Measurements from ENCODE around the gene AFDN.
A peak's percentile ranks its signal among the peaks of the same experiment; 100 is the strongest.

The AFDN gene

DNA sequence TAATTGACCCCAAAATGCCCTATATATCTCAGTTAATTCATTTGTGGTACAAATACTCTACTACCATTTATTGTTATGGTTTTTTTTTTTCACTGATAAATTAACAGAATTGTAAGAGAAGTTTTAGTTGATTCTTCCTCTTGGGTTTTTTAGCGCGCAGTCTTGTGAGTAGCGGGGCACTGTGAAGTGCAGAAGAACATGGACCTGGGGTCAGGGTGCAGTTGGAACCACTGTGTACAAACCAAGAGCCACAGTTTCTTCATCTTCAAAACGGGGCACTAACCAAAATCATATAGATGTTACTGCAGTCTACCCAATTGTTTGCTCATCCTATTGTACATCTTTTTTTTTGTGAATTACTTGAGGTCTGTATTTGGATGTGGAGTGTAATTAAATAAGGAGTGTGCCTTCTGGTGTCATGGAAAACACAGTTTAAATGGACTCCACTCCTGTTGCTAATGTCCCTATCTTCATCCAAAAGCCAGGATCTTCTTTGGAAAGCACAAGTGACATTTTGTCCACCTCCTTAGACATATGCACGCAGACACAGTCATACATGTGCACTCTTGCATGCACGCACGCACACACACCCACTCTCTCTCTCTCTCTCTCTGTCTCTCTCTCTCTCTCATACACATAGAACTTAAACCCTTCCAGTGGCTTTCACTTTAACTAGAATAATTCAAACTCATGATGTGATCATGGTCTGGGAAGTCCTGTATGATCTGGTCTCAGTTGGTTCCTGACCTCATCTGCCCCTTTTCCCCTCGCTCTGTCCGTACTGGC is 51.5 kb downstream of the AFDN start:
- DNase-seq: no peak

DNA sequence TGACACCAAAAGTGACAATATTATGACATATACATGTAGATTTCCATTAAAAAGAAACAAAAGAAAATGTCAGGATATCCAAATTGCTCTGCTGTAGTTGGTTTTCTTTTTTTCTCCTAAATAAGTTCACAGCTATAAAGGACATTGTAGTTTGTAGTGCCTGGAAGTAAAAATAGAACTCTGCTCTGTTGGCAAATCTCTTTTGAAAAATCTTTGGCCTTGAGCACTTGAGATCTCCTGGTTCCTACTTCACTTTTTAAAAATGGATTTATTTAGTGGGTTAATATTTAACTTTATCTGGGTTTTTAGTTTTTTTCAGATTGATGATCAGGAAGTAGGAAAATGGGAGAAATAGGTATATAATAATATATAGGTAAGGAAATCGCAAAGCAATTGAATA is 52.9 kb downstream of the AFDN start:
- no peak for DNase-seq

DNA sequence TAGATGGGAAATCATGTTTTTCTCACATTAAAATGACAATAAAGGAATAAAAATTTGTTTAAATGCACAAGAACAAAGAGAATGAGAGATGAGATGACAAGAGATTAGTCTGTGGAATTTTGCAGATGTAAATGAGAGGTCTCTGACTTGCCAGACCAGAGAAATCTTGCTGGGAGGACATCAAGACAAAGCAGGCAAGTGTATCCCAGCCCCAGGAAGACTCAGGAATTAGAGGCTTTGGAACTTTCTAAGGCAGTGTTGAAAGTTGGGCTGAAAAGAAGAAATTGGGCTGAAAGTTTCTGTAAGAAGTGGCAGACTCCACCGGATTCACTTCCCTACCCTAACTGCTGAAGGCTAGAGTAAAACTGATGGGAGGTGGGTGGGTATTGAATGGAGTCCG is 54.6 kb downstream of the AFDN start:
- DNase-seq: no peak

DNA sequence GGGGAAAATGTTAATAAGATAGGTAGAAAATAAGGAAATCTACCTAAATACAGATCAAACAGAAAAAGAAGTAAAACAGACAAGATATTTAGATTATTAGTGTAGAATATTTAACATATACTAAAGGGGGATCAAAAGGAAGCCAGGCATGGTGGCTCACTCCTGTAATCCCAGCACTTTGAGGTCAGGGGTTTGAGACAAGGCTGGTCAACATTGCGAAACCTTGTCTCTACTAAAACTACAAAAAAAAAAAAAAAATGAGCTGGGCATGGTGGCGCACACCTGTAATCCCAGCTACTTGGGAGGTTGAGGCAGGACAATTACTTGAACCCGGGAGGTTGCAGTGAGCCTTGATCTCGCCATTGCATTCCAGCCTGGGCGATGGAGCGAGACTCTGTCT is 55.5 kb downstream of the AFDN start:
- no peak for DNase-seq

DNA sequence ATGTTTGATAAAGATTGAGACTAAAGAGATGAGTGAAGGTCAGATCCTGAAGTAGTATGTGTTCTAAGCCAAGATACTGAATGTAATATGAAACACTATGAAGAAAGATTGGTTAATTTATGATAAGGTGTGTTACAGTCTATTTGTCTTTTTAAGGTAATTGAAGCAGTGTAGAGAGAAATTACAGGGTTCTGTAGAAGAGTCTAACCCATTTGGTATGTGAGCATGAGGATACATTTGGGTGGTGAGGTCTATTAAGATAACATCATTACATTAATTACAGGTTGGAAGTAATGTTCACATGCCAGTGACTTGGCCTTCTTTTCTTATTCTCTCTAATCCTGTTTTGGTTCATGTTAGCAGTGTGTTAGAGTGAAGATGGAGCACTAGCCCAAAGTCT is 61.4 kb downstream of the AFDN start:
- DNase-seq: no peak

DNA sequence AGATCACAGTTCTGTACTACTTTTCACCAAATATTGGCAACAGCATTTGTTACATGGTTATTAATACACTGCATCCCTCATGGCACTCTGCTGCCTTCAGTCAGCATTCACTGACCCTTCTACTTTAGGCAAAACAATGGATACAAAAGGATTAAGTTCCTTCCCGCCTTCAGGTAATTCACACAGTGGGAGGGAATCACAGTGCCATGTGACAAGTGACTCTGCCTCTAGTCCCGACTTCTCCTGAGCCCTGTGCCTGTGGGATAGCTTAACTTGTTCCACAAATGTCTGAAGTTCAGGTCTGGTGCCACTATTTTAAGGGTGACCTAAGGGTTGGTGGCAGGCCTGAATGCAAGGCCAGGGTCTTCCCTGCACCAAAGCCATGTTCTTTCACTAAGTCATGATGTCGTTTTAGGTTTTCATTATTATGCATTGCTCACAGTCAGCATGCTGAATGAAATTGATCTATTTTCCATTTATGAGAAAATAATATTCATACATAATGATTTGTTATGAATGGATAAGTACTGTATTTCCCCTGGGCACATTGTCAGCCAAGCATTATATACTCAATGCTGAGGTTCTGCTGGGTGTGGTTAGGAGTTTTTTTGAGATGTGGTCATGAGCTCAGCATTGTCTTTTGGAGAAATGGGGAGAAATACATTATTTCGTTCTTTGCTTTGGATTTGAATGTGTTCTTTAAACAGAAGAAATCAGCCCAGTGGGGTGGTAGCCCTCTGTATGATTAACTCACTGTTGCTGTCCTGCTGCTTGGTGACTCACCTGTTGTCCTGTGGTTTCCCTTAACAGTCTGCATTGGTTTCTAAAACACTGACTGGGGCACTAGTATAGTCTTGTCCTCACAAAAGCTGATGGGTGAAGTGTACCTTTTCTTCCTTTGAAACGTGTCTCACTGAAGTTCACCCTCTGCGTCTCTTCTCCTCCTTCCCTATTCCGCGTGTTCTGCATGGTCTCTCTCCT is 66.4 kb downstream of the AFDN start:
- DNase-seq: no peak

DNA sequence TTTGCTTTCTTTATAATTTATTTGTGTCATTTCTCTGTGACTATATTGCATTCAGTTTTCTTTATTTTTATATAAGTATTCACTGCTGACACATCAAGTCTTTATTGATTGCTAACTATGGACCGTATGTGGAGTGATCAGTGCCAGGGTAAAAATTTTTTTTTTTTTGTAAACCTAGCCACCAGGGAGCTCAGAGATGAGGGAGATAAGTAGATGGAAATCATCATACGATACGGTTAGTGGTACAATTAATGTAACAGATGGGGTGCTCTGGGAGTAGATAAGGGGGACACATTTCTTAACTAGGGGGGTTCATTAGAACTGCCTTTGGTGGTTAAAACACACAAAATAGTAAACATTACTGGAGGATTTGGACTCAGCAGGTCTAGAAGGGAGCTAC is 68.3 kb downstream of the AFDN start:
- DNase-seq: no peak

DNA sequence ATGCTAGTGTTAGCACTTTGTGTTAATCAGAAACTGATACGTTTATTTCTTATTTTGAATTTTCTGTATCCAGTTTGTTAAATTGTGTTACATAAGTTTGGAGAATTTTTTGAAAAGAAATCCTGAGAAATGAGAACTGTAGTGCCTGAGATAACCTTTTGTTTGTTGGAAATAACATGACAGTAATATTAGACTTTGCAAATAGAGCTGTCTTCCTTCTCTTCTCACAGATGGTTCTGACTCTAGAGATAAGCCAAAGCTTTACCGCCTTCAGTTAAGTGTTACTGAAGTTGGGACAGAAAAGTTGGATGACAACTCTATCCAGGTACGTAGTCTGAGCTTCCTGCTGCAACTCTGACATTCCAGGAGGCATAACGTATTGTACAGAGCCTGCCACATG is 69.9 kb downstream of the AFDN start:
- no peak for DNase-seq

DNA sequence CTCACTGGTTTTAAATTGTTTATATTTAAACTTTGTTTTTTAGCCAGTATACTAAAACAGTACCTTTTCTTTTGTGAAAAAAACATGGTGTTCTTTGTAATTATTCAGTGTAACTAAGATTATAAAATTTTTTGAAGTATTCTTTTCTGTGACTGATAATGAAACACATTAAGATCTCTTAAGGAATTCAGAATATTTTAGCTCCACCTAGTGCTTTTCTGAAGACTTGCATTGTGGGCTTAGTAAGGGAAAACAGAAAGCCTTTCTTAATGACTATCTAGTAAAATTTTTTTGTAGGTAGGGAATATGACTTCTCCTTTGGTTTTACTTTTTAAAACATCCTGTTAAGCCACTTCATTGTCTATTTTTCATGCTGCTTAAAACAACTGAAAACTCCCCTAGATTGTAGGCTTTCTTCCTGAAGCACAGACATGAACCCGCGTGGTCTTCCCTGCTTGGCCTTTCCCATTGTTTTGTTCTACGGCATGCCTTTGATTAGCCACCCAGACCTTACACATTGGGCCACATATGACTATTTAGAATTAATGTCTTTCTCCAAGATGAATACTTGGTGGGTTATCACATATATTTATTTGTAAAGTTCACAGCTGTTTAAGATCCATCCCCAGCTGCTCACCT is 72.1 kb downstream of the AFDN start:
- DNase-seq: peak; percentile 5

DNA sequence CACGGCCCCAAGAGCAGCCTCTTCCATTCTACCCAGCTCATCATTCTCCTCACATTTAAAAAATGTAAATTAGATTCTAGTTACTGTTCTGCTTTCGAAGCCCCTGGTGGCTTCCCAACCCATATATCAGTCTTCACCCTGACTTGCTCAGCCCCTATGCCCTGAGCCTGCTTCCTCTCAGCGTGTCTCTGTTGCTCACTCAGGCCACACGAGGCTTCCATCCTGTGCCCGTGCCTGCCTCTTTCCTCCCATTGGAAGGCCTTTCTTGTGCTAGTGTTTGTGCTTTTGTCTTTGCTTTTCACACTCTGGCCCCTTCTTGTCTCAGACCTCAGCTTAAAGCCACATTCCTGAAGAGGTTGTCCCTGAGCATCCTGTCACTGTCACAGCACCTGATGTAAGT is 78.1 kb downstream of the AFDN start:
- no peak for DNase-seq

DNA sequence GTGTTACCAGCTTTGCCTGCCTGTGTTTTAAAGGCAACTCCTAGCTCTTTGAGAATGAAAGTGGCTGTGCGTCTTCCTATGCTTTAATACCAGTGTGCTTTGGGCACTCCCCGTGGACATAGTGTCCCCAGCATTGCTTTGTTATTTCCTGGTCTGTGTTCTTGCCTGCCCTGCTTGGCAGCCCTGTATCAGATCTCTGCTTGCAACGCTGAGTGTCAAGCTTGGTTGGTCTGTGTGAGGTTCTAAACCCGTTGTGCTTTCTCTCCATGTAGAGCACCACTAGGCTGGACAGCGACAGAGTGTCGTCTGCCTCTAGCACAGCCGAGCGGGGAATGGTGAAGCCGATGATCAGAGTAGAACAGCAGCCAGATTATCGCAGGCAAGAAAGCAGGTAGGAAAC is 80.2 kb downstream of the AFDN start:
- DNase-seq: no peak

DNA sequence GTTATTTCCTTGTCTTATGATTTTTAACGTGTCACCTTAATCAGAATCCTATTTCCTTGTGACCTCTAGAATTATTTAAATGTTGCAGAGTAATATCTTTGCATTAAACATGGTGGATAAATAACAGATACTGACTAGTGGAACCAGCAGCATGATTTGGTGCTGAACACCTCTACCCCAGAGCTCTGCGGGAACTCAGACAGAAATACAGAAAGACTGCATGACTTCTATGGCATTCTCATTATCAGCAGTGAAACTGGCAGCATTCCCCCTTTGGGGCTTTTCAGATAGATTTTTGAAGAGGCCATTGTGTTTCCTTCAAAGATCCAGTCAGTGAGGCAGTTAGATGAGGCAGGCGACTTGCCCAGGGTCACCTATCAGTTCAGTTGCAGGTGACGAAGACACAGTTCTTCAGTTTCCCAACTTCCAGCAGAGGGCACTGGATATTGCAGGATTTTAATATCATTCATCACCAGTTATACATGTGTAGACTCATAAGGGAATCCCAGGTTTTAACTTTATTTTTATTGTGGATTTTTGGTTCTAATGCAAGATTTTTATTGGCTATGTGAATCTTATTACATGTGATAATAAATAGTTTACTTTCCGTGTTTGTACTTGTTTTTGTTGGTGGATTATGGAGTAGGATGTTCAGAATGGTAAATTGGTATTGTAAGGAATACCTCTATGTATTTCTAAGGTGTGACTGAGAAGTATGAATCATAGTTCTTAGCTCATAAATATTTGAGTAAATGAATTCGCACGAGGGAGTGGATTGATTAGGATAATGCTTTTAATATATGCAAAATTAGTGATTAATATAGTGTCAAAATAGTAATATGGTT is 81.3 kb downstream of the AFDN start:
- no peak for DNase-seq

DNA sequence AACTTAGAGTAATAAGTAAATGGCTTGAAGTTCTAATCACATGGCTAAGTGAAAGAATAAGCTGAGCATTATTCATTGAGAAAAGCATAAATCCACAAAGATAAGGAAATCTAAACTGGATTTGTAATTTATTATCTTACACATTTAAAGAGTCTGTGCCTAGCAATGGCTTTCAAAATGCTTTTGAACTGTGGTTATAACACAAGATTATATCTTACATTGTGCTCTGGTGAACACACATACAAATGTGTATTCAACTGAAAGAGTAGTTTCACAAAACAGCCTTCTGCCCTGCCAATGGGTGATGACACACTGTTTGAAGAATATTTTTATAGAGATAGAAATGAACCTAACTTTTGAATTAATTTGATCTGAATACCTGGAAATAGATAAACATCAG is 83.3 kb downstream of the AFDN start:
- DNase-seq: no peak

DNA sequence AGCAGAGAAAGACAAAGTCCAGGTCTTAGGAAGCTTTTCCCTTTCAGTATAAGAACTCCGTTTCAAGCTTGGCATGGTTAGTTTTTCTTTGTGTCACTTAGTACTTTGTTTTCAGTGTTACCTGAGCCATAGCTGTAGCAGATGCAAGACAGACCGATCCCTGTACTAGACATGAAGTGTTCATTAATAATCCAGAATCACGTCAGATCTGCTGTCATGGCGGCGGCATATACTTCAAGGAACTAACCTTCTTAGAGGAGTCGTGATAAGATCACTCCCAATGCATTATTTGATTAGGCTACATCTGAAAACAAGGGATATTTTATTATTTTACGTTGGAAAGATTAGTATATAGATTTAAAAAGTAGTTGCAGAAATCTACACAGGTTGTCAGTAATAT is 83.9 kb downstream of the AFDN start:
- DNase-seq: no peak

DNA sequence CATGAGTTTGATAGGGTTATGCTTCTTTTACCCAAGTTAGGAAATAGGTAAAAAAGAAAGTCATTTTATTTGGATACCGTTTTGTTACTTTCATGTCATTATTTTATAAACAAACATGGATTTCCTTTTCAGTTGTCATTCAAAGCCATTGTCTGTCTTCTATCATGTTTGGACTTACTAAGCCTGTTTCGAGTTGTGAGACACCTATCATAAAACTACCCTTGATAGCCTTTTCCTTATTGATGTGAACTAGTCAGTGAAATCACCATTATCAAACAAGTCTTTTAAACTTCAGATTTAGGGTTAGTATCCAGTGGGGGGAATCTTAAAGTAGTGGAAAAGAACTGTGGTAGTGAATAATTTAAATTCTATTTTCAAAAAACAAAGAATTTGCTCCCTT is 85.8 kb downstream of the AFDN start:
- no peak for DNase-seq

DNA sequence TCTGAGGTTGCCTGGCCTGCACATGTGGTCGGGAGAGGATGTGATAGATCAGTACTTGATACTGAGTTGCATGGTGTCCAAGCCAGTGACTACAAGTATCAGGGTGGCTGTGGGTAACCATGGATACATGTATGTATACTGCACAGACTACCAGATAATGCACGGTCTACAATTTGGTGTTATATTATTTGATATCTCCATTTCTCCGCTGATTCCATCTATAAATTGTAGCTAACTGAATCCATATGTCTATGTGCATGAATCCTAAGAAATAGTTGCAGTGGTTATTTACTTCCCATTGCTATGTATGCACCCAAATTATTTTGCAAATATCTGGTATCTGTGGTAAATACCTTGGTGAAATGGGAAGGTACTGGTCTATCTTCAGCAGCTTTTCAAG is 87.0 kb downstream of the AFDN start:
- no peak for DNase-seq

DNA sequence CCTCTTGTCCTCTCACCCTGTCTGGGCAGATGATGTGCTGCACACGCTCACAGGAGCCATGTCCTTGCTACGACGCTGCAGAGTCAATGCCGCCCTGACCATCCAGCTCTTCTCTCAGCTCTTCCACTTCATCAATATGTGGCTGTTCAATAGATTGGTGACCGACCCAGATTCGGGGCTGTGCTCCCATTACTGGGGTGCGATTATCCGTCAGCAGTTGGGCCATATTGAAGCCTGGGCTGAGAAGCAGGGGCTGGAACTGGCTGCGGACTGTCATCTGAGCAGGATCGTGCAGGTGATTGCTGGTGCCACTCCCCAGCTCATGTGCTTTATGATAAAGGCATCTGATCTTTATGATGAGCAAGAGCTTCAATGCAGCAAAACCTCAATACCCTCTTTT is 88.4 kb downstream of the AFDN start:
- no peak for DNase-seq

DNA sequence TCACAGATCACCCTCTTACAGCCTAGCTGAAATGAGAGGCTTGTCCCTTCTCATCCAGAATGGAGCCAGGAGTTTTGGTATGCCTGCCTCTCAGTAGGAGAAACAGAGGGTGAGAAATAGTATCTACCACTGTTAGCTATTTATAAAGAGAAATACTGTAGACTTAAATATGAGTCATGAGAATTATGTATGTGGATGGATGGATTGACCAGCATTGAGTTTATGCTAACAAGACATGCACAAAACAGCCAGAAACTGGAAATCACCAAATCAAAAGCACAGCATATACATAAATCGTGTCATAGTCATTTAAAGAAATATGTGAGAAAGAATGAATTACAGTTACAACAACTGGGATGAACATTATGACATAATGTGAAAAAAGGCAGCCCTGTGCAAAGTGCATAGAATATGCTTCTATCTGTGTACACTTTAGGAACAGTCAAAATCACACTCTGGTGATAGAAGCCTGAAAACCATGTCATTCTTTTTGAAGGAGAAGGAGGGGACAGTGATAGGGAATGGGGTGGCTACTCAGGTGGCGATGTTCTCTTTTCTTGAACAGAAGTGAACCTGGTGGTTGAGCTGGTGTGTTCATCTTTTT is 90.9 kb downstream of the AFDN start:
- no peak for DNase-seq

DNA sequence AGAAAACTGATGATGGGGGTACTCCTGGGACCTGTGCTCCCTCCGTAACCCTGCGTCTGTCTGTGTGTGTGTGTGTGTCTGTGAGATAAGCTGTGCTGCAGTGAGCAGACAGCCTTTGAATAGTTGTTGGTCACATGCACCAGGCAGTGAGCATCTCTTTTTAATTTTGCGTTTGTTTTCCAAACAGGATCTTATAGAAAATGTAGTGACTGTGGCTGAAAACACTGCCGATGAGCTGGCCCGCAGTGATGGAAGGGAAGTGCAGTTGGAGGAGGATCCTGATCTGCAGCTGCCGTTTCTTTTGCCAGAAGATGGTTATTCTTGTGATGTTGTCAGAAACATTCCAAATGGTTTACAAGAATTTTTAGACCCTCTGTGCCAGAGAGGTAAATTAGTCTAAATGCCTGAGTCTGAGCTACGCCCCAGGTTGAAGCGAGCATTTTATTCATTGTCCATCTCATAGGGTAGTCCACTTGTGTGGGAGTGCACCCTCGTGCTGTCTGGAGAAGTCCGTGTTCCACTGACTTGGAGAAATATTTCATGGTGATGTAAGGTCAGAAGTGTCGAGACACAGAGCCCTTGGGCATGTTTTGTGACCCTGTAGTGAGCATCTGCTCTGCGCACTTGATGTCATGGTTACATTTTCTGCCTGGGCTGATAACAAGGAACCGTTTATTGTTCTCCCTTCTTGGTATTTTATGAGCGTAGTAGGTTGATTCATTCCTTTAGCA is 92.0 kb downstream of the AFDN start:
- DNase-seq: no peak

DNA sequence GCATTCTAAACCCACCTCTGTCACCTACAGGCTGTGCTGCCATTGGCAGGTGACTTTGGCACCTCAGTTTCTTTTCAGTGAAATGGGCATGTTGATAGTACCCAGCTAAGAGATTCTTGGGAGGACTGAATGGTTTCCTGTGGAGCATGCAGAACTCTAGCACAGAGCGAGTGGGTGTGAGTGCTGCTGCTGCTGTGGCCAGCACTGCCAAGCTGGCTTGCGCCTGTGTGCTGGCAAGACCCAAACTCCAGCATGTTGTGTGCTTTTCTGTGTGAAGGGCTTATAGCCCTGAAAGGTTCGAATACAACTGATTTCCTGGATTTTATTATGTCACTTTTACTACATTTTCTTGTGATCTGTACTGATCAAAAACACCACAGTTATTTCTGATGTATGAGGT is 92.6 kb downstream of the AFDN start:
- no peak for DNase-seq

DNA sequence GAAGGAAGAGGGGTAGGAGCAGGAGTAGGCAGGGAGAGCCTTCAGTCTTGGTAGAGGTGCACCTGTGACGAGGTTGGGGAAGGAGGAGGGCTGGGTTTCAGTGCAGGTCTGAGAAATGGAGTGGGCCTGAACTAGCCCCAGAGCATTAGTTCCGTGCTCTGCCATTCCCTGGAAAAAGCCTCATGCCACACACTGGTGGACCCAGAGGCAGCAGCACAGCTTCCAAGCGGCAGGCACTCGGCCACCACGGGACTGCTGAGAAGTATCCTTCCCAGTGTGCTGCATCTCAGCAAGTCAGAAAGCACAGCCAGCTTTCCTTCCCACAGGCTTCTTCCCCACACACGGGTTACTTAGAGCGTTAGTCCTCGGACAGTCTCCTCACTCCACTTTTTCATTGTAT is 93.5 kb downstream of the AFDN start:
- DNase-seq: no peak

DNA sequence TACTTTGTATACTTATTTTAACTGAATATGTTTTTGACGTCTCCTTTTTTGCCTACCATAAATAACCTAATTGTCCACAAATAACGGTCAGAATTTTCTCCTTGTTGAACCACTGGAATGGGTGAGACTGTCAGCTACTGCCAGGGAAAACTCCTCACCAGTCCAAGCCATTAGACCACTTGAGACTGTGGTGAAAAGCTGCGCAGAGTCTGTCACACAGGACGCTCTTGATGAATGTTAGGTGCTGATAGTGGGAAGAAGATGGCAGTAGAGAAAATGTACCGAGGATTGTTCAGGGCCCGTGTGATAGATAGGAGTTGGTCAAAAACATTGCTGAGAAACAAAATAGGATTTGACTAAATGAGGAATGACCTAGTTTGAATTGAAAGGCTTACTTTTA is 95.1 kb downstream of the AFDN start:
- DNase-seq: no peak

All from SHP77 treated with DMSO at 0.1 percent for 48 hours (cell line).